Measurements from ENCODE around the gene CAMTA1.

CAMTA1 gene

DNA sequence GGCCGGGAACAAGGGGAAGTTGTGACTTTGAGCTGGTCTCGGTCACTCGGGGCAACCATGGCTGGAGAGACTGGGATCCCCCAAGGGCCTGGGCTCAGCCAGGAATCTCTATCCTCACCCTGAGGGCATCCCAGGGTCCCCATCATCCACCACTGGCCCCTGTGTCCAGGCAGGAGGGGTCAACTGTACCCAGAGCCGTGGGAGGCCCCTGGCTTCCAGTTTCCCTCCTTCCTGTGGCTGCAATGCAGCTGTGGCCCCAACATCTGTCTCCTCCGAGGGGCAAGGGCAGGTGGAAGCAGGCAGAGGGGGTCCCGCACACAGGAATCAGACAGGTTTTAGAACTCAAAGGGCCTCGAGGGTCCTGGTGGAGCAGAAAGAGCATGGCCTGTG, 653.1 kb downstream of the CAMTA1 start (continued):
- TF ChIP-seq, protein P1, sequence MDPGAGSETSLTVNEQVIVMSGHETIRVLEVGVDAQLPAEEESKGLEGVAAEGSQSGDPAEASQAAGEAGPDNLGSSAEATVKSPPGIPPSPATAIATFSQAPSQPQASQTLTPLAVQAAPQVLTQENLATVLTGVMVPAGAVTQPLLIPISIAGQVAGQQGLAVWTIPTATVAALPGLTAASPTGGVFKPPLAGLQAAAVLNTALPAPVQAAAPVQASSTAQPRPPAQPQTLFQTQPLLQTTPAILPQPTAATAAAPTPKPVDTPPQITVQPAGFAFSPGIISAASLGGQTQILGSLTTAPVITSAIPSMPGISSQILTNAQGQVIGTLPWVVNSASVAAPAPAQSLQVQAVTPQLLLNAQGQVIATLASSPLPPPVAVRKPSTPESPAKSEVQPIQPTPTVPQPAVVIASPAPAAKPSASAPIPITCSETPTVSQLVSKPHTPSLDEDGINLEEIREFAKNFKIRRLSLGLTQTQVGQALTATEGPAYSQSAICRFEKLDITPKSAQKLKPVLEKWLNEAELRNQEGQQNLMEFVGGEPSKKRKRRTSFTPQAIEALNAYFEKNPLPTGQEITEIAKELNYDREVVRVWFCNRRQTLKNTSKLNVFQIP (CRISPR knock-in tag; IDR thresholded peaks at IDR 0.05; ENCODE audit: borderline replicate concordance, low read depth) = no peak
- TF ChIP-seq CSDC2 (CRISPR knock-in tag; IDR thresholded peaks at IDR 0.05) (no peak), ARNTL (CRISPR knock-in tag; IDR thresholded peaks at IDR 0.05; ENCODE audit: borderline replicate concordance, low read depth) (no peak), TCF4 (CRISPR knock-in tag; IDR thresholded peaks at IDR 0.05; ENCODE audit: borderline replicate concordance) (no peak), ZC3H10 (CRISPR knock-in tag; IDR thresholded peaks at IDR 0.05) (no peak)
- TF ChIP-seq, protein P2, sequence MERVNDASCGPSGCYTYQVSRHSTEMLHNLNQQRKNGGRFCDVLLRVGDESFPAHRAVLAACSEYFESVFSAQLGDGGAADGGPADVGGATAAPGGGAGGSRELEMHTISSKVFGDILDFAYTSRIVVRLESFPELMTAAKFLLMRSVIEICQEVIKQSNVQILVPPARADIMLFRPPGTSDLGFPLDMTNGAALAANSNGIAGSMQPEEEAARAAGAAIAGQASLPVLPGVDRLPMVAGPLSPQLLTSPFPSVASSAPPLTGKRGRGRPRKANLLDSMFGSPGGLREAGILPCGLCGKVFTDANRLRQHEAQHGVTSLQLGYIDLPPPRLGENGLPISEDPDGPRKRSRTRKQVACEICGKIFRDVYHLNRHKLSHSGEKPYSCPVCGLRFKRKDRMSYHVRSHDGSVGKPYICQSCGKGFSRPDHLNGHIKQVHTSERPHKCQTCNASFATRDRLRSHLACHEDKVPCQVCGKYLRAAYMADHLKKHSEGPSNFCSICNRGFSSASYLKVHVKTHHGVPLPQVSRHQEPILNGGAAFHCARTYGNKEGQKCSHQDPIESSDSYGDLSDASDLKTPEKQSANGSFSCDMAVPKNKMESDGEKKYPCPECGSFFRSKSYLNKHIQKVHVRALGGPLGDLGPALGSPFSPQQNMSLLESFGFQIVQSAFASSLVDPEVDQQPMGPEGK (CRISPR knock-in tag; IDR thresholded peaks at IDR 0.05; ENCODE audit: borderline replicate concordance) = no peak

DNA sequence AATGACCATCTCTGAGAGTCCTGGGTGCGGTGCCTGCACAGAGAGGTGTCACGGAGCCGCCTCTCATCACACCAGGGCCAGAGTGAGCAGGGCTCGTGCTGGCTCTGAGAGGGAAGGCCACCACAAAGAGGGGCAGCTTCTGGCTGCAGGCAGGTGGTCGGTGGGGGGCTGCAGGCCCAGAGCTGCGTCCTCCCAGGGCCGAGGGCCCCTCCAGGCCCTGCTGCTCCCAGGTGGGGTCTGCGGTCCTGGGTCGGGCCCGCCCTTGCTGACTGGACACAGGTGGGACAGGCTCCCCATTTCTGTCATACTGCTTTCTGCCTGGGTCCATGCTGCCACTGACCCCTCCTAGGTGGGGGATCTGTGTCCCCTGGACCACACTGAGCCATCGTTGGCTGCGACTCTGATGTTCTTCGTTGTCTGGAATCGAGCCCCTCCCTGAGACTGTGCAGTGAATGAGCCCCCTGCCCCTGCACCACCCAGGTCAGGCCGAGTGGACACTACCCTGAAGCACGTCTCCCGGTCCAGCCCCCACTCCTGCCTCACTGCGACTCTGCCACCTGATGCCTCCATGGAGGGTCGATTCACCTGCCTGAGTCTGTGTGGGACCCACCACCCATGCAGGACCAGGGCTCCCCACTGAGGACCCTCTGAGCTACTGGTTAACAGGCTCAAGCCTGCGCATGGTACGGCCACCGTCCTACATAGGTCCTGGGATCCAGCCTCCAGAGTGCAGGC, 653.8 kb downstream of the CAMTA1 start:
- no peak for ATAC-seq

DNA sequence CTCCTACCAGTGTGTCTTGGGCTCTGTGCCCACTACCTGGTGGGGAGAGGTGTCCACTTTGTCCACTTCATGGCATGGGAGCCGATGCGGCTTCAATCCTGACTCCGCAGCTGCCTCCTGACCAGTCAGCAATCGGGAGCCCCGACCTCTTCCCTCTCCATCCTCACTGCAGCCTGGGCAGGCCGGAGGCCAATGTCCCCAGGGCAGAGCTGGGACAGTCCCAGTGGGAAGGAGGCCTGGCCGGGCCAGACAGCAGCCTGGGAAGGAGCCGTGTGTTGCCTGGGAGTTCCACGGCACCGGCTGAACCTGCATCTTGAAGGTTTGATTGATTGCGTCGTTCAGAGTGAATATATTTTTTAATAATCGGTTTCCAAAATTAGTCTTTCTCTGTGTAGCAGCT, 654.9 kb downstream of the CAMTA1 start:
- no peak for ATAC-seq
- TF ChIP-seq ZNF8 (CRISPR knock-in tag; IDR thresholded peaks at IDR 0.05) (no peak), ZFP3 (CRISPR knock-in tag; IDR thresholded peaks at IDR 0.05) (no peak)
- TF ChIP-seq, protein P1 (CRISPR knock-in tag; IDR thresholded peaks at IDR 0.05; ENCODE audit: borderline replicate concordance, low read depth) = no peak

More for the DNA sequence above, 653.8 kb downstream of the CAMTA1 start:
- TF ChIP-seq ISL1 (CRISPR knock-in tag; IDR thresholded peaks at IDR 0.05) (no peak), ARNTL (CRISPR knock-in tag; IDR thresholded peaks at IDR 0.05; ENCODE audit: borderline replicate concordance, low read depth) (no peak), ESRRG (CRISPR knock-in tag; IDR thresholded peaks at IDR 0.05) (no peak), RARB (CRISPR knock-in tag; IDR thresholded peaks at IDR 0.05) (no peak), ZNF565 (CRISPR knock-in tag; conservative IDR thresholded peaks at IDR 0.05; ENCODE audit: low read depth) (no peak)
- TF ChIP-seq, protein P3, sequence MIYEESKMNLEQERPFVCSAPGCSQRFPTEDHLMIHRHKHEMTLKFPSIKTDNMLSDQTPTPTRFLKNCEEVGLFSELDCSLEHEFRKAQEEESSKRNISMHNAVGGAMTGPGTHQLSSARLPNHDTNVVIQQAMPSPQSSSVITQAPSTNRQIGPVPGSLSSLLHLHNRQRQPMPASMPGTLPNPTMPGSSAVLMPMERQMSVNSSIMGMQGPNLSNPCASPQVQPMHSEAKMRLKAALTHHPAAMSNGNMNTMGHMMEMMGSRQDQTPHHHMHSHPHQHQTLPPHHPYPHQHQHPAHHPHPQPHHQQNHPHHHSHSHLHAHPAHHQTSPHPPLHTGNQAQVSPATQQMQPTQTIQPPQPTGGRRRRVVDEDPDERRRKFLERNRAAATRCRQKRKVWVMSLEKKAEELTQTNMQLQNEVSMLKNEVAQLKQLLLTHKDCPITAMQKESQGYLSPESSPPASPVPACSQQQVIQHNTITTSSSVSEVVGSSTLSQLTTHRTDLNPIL (CRISPR knock-in tag; IDR thresholded peaks at IDR 0.05; ENCODE audit: low read depth) = no peak

DNA sequence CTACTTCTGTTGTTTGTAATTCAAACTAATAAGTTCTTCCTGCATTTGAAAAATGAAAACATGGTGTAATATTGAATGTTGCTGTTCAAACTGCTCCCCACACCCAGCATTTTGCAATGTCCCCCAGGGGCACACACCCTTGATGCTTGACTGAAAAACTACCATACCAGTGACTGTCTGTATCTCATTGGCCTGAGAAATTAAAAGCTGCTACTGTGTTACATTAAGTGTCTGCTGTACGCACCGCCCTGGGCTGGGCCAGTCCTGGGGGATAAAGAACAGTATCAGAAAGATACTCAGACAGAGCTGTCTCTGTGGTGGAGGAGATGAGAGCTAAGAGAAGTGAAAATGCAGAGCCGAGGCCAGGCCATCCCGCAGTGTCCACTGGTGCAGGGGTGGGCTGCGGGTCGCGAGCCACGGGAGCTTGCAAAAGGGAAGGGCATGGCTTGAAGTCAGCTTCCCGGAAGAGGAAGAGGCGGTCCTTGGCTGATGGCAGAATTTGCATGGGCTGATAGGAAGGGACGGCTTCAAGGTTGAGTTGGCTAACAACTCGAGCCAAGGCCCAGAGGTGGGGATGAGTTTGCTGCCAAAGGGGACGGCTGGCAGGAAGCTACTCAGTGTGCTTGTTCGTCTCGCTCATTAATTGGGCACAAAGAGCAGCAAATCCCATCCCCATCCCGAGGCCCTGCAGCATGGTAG, 656.0 kb downstream of the CAMTA1 start:
- ATAC-seq = no peak
- no peak for TF ChIP-seq ZFP30 (CRISPR knock-in tag; IDR thresholded peaks at IDR 0.05)
- TF ChIP-seq, protein P1 (CRISPR knock-in tag; IDR thresholded peaks at IDR 0.05; ENCODE audit: borderline replicate concordance, low read depth) = no peak
- no peak for TF ChIP-seq RARB (CRISPR knock-in tag; IDR thresholded peaks at IDR 0.05)
- TF ChIP-seq OSR1 (CRISPR knock-in tag; IDR thresholded peaks at IDR 0.05) = no peak
- TF ChIP-seq ZC3H10 (CRISPR knock-in tag; IDR thresholded peaks at IDR 0.05) = no peak
- TF ChIP-seq PPARA (CRISPR knock-in tag; IDR thresholded peaks at IDR 0.05; ENCODE audit: borderline replicate concordance) = no peak

DNA sequence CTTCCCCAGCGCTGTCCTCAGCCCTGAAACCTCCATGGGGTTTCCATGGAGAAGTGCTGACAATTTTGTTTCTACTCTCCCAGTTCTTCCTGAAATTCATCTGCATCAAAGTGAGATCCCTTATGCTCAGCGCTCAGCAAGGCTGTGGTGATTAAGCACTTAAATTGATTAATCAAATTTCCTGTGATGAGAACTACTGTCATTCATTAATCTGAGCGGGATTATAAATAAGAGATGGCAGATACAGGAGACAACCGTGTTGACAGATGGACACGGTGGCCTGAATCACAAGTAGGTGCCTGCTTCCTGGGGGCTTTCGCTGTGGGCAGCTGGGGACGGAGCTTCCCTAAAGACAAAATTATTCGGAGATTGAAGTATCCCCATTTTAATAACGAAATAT, 656.8 kb downstream of the CAMTA1 start:
- no peak for ATAC-seq

More for the DNA sequence above, 656.8 kb downstream of the CAMTA1 start:
- no peak for TF ChIP-seq BACH2 (CRISPR knock-in tag; IDR thresholded peaks at IDR 0.05; ENCODE audit: borderline replicate concordance)
- TF ChIP-seq OSR1 (CRISPR knock-in tag; IDR thresholded peaks at IDR 0.05) = no peak
- no peak for TF ChIP-seq ISL1 (CRISPR knock-in tag; IDR thresholded peaks at IDR 0.05)
- TF ChIP-seq, protein P1 (CRISPR knock-in tag; IDR thresholded peaks at IDR 0.05; ENCODE audit: borderline replicate concordance, low read depth) = no peak
- TF ChIP-seq, protein P3 (CRISPR knock-in tag; IDR thresholded peaks at IDR 0.05; ENCODE audit: low read depth) = no peak
- TF ChIP-seq RARB (CRISPR knock-in tag; IDR thresholded peaks at IDR 0.05) = no peak
- no peak for TF ChIP-seq ZFP3 (CRISPR knock-in tag; IDR thresholded peaks at IDR 0.05)
- no peak for TF ChIP-seq CSDC2 (CRISPR knock-in tag; IDR thresholded peaks at IDR 0.05)
- TF ChIP-seq, protein P4, sequence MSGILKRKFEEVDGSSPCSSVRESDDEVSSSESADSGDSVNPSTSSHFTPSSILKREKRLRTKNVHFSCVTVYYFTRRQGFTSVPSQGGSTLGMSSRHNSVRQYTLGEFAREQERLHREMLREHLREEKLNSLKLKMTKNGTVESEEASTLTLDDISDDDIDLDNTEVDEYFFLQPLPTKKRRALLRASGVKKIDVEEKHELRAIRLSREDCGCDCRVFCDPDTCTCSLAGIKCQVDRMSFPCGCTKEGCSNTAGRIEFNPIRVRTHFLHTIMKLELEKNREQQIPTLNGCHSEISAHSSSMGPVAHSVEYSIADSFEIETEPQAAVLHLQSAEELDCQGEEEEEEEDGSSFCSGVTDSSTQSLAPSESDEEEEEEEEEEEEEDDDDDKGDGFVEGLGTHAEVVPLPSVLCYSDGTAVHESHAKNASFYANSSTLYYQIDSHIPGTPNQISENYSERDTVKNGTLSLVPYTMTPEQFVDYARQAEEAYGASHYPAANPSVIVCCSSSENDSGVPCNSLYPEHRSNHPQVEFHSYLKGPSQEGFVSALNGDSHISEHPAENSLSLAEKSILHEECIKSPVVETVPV (CRISPR knock-in tag; IDR thresholded peaks at IDR 0.05) = no peak
- TF ChIP-seq TCF4 (CRISPR knock-in tag; IDR thresholded peaks at IDR 0.05; ENCODE audit: borderline replicate concordance) = no peak
